ENCODE results near the gene FANCC. TPM values are rescaled to one million over a fixed set of nuclear protein-coding genes. Genes with fewer than 3 reads are reported as not detected.
A peak's percentile ranks its signal among the peaks of the same experiment; 100 is the strongest.

The FANCC gene
- total and polyA plus RNA-seq, 11 donors, result 2.4 to 6.2 (median 4.2) TPM

DNA sequence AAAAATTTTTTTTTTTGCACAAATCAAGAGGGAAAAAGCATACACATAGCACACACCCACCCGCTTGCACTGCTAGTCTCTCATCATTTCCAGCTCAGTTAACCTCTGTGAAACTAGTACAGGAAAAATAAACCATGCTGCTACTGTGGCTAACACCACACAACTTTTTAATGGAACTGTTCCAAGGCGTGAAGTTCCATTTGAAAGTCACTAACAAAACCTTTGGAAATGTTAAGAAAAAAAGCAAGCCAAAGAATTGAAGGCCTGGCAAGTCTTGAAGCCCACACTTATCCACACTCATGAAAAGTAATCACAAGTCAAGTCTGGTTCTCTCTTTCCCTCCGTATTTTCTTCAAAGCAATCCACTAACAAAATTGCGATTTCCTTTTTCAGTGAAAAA, 116.3 kb downstream of the FANCC start:
- TF ChIP-seq, protein P1, sequence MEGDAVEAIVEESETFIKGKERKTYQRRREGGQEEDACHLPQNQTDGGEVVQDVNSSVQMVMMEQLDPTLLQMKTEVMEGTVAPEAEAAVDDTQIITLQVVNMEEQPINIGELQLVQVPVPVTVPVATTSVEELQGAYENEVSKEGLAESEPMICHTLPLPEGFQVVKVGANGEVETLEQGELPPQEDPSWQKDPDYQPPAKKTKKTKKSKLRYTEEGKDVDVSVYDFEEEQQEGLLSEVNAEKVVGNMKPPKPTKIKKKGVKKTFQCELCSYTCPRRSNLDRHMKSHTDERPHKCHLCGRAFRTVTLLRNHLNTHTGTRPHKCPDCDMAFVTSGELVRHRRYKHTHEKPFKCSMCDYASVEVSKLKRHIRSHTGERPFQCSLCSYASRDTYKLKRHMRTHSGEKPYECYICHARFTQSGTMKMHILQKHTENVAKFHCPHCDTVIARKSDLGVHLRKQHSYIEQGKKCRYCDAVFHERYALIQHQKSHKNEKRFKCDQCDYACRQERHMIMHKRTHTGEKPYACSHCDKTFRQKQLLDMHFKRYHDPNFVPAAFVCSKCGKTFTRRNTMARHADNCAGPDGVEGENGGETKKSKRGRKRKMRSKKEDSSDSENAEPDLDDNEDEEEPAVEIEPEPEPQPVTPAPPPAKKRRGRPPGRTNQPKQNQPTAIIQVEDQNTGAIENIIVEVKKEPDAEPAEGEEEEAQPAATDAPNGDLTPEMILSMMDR (IDR thresholded peaks at IDR 0.05), result no peak
- no peak for TF ChIP-seq POLR2A (IDR thresholded peaks at IDR 0.05)
- no peaks in the 10 kb centered on the region for H3K27me3 ChIP-seq
- H3K36me3 ChIP-seq, result no peaks in the 10 kb centered on the region
- 91 to 96% (median 94%) methylated on average over 4 of the region's 4 CpGs for WGBS, 4 donors
- no peak for ATAC-seq
- no peaks in the 10 kb centered on the region for H3K9me3 ChIP-seq
- no peak overlapping the region for H3K4me3 ChIP-seq
- DNase-seq, result no peak
- intact Hi-C loops (cut with DNase I), result no loop called here
- H3K27ac ChIP-seq, result no peak overlapping the region
- peaks cover 0 to 17% (median 9%) of the 10 kb centered on the region in 12 donors for H3K4me1 ChIP-seq

DNA sequence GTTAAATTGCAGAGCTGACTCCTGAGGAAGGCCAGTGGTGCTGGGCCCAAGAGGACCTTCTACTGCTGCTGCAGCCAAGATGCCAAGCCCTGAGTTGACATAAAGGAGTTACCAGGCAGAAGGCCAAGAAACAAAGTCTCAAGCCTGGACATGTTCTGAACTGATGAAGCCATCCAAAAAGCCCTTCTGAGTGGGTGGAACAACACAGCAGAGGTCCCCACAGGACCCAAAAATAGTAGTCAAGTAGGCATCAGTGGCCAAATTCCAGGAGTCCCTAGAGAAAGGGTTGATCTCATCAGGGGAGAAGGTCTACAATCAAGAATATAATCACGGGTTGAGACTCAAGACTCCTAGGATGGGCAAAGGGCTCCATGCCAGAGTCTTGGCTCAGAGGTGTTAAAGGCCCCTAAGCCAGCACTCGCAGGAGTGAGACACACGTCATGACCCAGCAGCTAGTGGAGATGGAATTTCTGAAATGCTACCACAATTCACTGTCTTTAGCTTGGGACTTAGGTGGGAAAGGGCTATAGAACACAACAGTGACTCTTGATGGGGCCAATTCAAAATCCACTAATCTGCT, 119.7 kb downstream of the FANCC start:
- intact Hi-C loops (cut with DNase I), result no loop called here
- H3K27ac ChIP-seq, result no peak overlapping the region

GRCh38 chr9:95193480-95193879, 124.0 kb downstream of the FANCC start:
- H3K27ac ChIP-seq, result no peak overlapping the region
- no peaks in the 10 kb centered on the region for H3K9me3 ChIP-seq
- ATAC-seq (no peak), DNase-seq (no peak)
- TF ChIP-seq, protein P1 (IDR thresholded peaks at IDR 0.05), result no peak
- no peak for TF ChIP-seq POLR2A (IDR thresholded peaks at IDR 0.05)
- intact Hi-C loops (cut with DNase I), result no loop called here
- H3K36me3 ChIP-seq, result no peaks in the 10 kb centered on the region
- peaks cover 0 to 36% (median 19%) of the 10 kb centered on the region in 12 donors for H3K4me1 ChIP-seq
- H3K4me3 ChIP-seq, result no peak overlapping the region
- WGBS, 4 donors, result 96 to 98% (median 96%) methylated on average over 5 of the region's 5 CpGs
- H3K27me3 ChIP-seq, result no peaks in the 10 kb centered on the region

More for the DNA sequence above, 119.7 kb downstream of the FANCC start:
- Histone ChIP-seq H3K9me3 (no peaks in the 10 kb centered on the region), H3K36me3 (no peaks in the 10 kb centered on the region), H3K27me3 (no peaks in the 10 kb centered on the region), H3K4me1 (peaks cover 0 to 17% (median 9%) of the 10 kb centered on the region in 12 donors), H3K4me3 (no peak overlapping the region)
- WGBS, 4 donors, result 3 to 30% (median 29%) methylated on average over 3 of the region's 3 CpGs
- ATAC-seq (peak; percentile 39 to 83 (median 56)), DNase-seq (no peak)
- TF ChIP-seq POLR2A (IDR thresholded peaks at IDR 0.05), result no peak
- TF ChIP-seq, protein P1 (IDR thresholded peaks at IDR 0.05), result no peak

DNA sequence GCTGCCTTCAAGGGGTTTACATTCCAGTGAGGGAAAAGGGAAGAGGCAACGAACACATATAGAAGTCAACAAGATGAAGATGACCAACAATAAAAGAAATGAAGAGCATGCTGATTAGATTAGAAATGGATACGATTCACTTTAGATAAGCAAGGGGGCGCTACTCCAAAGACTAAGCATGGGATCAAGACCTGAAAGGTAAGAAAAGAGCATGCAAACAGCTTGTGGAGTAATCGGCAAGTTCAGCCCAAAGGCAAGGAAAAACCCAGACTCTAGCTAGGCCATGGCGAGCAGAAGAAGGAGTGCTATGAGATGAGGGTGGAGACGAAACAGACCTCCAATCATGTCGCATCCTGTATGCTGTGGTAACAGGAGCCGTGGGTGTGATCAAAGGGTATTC, 124.4 kb downstream of the FANCC start:
- DNase-seq (no peak), ATAC-seq (no peak)
- no peaks in the 10 kb centered on the region for H3K36me3 ChIP-seq
- H3K27me3 ChIP-seq, result no peaks in the 10 kb centered on the region
- H3K4me3 ChIP-seq, result no peak overlapping the region
- H3K4me1 ChIP-seq, result peaks cover 0 to 37% (median 23%) of the 10 kb centered on the region in 12 donors
- intact Hi-C loops (cut with DNase I), result no loop called here
- 87 to 92% (median 90%) methylated on average over 8 of the region's 8 CpGs for whole genome bisulfite sequencing, 4 donors
- no peak for TF ChIP-seq POLR2A (IDR thresholded peaks at IDR 0.05)
- TF ChIP-seq, protein P1 (IDR thresholded peaks at IDR 0.05), result no peak
- H3K9me3 ChIP-seq, result no peaks in the 10 kb centered on the region
- H3K27ac ChIP-seq, result no peak overlapping the region
